Measurements from ENCODE around the gene EIF3B. TPM values are rescaled to one million over a fixed set of nuclear protein-coding genes. Genes with fewer than 3 reads are reported as not detected.

Gene EIF3B
- total RNA-seq, 2 donors from 2014 or later = 94.0 to 150 TPM

GRCh38 chr7:2357165-2357564 lies 2.5 kb downstream of the EIF3B start:
- H3K27ac ChIP-seq = no peak overlapping the region
- H3K27me3 ChIP-seq (replicated peaks; ENCODE audit: insufficient read depth) = no peaks in the 10 kb centered on the region
- no peak for TF ChIP-seq CTCF (IDR thresholded peaks at IDR 0.05)
- no peak overlapping the region for H3K4me3 ChIP-seq
- ATAC-seq (ENCODE audit: insufficient number of reproducible peaks, low FRiP score, low read depth) (no peak), DNase-seq (ENCODE audit: low spot score) (no peak)
- peaks cover 27 to 48% of the 10 kb centered on the region in 2 donors for H3K4me1 ChIP-seq (ENCODE audit: control insufficient read depth in 1 of 2, low read depth in 2 of 2)
- H3K36me3 ChIP-seq = peaks cover 9% of the 10 kb centered on the region
- H3K9me3 ChIP-seq = no peaks in the 10 kb centered on the region

GRCh38 chr7:2357571-2357970 lies 2.9 kb downstream of the EIF3B start:
- Histone ChIP-seq H3K36me3 (peaks cover 13% of the 10 kb centered on the region), H3K4me3 (no peak overlapping the region), H3K27ac (no peak overlapping the region), H3K4me1 (ENCODE audit: control insufficient read depth in 1 of 2, low read depth in 2 of 2) (peaks cover 27 to 48% of the 10 kb centered on the region in 2 donors), H3K9me3 (no peaks in the 10 kb centered on the region), H3K27me3 (replicated peaks; ENCODE audit: insufficient read depth) (no peaks in the 10 kb centered on the region)
- DNase-seq (ENCODE audit: low spot score) (no peak), ATAC-seq (ENCODE audit: insufficient number of reproducible peaks, low FRiP score, low read depth) (no peak)
- TF ChIP-seq CTCF (IDR thresholded peaks at IDR 0.05) = no peak

DNA sequence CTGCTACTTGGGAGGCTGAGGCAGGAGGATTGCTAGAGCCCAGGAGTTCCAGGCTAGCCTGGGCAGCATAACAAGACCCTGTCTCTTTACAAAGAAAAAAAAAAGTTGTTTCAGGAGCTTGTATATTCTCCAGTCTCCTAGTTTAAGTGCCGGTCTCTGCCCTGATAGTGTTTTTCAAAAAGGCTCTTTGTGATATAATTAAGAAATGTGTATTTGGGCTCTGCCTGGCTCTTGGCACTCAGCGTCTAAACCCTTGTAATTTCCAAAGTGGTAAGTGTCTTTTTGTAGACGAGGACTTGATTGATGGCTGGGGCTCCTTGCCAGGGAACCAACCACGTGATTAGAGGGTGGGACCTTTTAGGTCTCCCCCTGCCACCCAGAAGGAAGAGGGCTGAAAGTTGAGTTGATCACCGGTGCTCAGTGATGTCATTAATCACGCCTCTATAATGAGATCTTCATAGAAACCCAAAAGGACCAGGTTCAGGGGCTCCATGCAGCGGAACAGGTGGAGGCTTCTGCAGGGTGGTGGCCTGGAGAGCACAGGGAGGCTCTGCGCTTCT lies 4.4 kb downstream of the EIF3B start:
- TF ChIP-seq CTCF (IDR thresholded peaks at IDR 0.05) = no peak
- Histone ChIP-seq H3K9me3 (no peaks in the 10 kb centered on the region), H3K27ac (no peak overlapping the region), H3K4me1 (ENCODE audit: control insufficient read depth in 1 of 2, low read depth in 2 of 2) (peaks cover 24 to 38% of the 10 kb centered on the region in 2 donors), H3K36me3 (peaks cover 28% of the 10 kb centered on the region), H3K27me3 (replicated peaks; ENCODE audit: insufficient read depth) (no peaks in the 10 kb centered on the region), H3K4me3 (no peak overlapping the region)
- ATAC-seq (ENCODE audit: insufficient number of reproducible peaks, low FRiP score, low read depth) (no peak), DNase-seq (ENCODE audit: low spot score) (no peak)

DNA sequence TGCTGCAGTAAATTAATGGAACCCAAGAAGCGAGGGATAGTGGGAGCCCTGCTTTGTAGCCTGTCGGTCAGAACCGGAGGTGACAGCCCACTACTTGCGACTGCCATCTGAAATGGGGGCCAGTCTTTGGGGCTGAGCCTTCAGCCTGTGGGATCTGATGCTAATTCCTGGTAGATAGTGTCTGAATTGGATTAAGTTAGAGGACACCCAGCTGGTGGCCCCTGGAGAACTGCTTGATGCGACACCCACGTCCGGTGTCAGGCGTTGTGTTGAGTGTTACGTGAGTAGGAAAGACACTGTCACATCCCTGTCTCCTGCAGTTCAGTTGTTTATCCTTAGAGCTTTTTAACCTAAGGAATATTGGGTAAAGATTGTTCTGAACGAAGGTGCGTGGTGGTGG lies 5.0 kb downstream of the EIF3B start:
- Histone ChIP-seq H3K9me3 (no peaks in the 10 kb centered on the region), H3K27me3 (replicated peaks; ENCODE audit: insufficient read depth) (no peaks in the 10 kb centered on the region), H3K27ac (no peak overlapping the region), H3K36me3 (peaks cover 33% of the 10 kb centered on the region), H3K4me1 (ENCODE audit: control insufficient read depth in 1 of 2, low read depth in 2 of 2) (peaks cover 24 to 38% of the 10 kb centered on the region in 2 donors), H3K4me3 (no peak overlapping the region)
- ATAC-seq (ENCODE audit: insufficient number of reproducible peaks, low FRiP score, low read depth) (no peak), DNase-seq (ENCODE audit: low spot score) (no peak)
- TF ChIP-seq CTCF (IDR thresholded peaks at IDR 0.05) = no peak

DNA sequence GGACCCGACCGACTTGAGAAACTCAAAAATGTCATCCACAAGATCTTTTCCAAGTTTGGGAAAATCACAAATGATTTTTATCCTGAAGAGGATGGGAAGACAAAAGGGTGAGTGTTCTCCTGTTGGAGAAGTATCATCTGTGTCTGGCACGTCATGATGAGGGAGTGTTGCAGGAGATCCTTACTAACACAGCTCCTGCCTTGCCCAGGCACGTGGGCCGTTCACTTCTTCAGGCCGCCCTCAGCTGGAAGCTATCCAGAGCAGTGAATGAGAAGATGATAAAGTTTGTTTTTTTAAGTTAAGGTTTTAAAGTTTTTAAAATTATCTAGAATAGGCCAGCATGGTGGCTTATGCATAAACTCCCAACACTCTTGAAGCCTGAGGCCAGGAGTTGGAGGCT lies 6.2 kb downstream of the EIF3B start:
- ATAC-seq (ENCODE audit: insufficient number of reproducible peaks, low FRiP score, low read depth) = no peak
- Histone ChIP-seq H3K36me3 (peaks cover 44% of the 10 kb centered on the region), H3K4me3 (no peak overlapping the region), H3K4me1 (ENCODE audit: control insufficient read depth in 1 of 2, low read depth in 2 of 2) (peaks cover 19 to 33% of the 10 kb centered on the region in 2 donors), H3K27me3 (replicated peaks; ENCODE audit: insufficient read depth) (no peaks in the 10 kb centered on the region), H3K9me3 (no peaks in the 10 kb centered on the region), H3K27ac (no peak overlapping the region)
- DNase-seq (ENCODE audit: low spot score) = no peak
- TF ChIP-seq CTCF (IDR thresholded peaks at IDR 0.05) = no peak

Data from thoracic aorta (tissue), 2 donors.